ENCODE results near the gene KCNJ13. TPM values are rescaled to one million over a fixed set of nuclear protein-coding genes. Genes with fewer than 3 reads are reported as not detected.

KCNJ13 gene
- total RNA-seq, 5 donors from 2014 or later (not counting 1 experiment from before 2014, with no cell fraction given), result not detected

DNA sequence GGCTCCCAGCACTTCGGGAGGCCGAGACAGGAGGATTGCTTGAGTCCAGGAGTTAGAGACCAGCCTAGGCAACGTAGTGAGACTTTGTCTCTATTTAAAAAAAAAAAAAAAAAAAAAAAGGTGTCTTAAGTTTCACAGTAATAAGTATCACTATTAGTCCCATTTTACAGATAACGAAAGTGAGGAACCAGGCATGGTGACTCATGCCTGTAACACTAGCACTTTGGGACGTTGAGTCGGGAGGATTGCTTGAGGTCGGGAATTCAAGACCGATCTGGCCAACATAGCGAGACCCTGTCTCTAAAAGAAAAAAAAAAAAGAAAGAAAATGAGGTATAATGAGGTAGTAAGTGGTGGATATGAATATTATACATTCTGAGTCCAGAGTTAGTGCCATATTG lies 2.5 kb downstream of the KCNJ13 start:
- Mint-ChIP-seq H3K4me1 (peaks cover 24 to 33% (median 31%) of the 10 kb centered on the region in 3 donors), H3K27me3 (no peaks in the 10 kb centered on the region), H3K36me3 (peaks cover 43% of the 10 kb centered on the region), H3K9me3 (no peaks in the 10 kb centered on the region), H3K27ac (no peak overlapping the region), H3K4me3 (no peak overlapping the region)
- Histone ChIP-seq H3K27ac (ENCODE audit: low read length) (no peak overlapping the region), H3K9me3 (no peaks in the 10 kb centered on the region), H3K4me1 (ENCODE audit: control insufficient read depth in 1 of 2, extremely low read depth in 1 of 2, insufficient read depth in 2 of 2, low read length in 2 of 2) (peaks cover 0 to 4% of the 10 kb centered on the region in 2 experiments), H3K27me3 (replicated peaks in 1 of 2; ENCODE audit: control insufficient read depth in 2 of 2, extremely low read depth in 1 of 2, insufficient read depth in 2 of 2, low read length in 1 of 2) (no peaks in the 10 kb centered on the region), H3K36me3 (ENCODE audit: control insufficient read depth in 2 of 2, extremely low read depth in 1 of 2, insufficient read depth in 1 of 2, low read length in 1 of 2) (peaks cover 0 to 18% of the 10 kb centered on the region in 2 donors), H3K4me3 (ENCODE audit: control insufficient read depth in 1 of 2, extremely low read depth in 1 of 2, low read length in 1 of 2) (no peak overlapping the region)
- ChIA-PET CTCF (no interaction called here), POLR2A (no interaction called here)
- WGBS (ENCODE audit: insufficient coverage), result 73% methylated on average over 5 of the region's 9 CpGs
- DNase-seq (no peak), ATAC-seq (replicated peaks in 1 of 4) (no peak)

DNA sequence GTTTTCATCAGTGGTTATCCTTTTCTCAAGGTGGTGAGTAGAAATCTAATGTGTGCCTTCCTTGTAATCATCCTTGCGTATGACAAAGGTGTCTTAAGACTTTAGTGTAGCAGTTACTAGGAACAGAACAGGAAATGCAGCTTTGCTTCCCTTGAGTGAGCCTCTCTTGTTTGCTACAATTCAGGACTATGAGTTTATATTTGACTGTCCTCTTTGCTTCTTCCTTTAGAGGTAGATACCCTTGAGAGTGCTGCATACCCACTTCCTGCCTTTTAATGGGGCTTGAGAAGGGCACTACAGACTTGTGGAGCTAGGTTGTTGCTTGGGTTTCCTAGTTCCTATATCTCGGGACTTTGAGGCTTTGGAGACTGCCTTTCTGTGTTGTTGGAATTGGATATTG lies 3.8 kb downstream of the KCNJ13 start:
- peak; percentile 46 to 79 (median 56) for ATAC-seq (replicated peaks in 1 of 4)
- Mint-ChIP-seq H3K9me3 (no peaks in the 10 kb centered on the region), H3K4me1 (peaks cover 24 to 33% (median 31%) of the 10 kb centered on the region in 3 donors), H3K4me3 (no peak overlapping the region), H3K36me3 (peaks cover 47% of the 10 kb centered on the region), H3K27ac (peak overlapping the region; percentile 21 to 73), H3K27me3 (no peaks in the 10 kb centered on the region)
- Histone ChIP-seq H3K27ac (ENCODE audit: low read length) (no peak overlapping the region), H3K36me3 (ENCODE audit: control insufficient read depth in 2 of 2, extremely low read depth in 1 of 2, insufficient read depth in 1 of 2, low read length in 1 of 2) (peaks cover 0 to 26% of the 10 kb centered on the region in 2 donors), H3K4me1 (ENCODE audit: control insufficient read depth in 1 of 2, extremely low read depth in 1 of 2, insufficient read depth in 2 of 2, low read length in 2 of 2) (peaks cover 0 to 4% of the 10 kb centered on the region in 2 experiments), H3K4me3 (ENCODE audit: control insufficient read depth in 1 of 2, extremely low read depth in 1 of 2, low read length in 1 of 2) (no peak overlapping the region), H3K27me3 (replicated peaks in 1 of 2; ENCODE audit: control insufficient read depth in 2 of 2, extremely low read depth in 1 of 2, insufficient read depth in 2 of 2, low read length in 1 of 2) (no peaks in the 10 kb centered on the region), H3K9me3 (no peaks in the 10 kb centered on the region)
- peak in 1 of 35 experiments; percentile 17 for DNase-seq
- CTCF ChIA-PET, result no interaction called here
- WGBS (ENCODE audit: insufficient coverage), result no CpG with 5 or more reads among the region's 2 CpGs
- POLR2A ChIA-PET, result no interaction called here

DNA sequence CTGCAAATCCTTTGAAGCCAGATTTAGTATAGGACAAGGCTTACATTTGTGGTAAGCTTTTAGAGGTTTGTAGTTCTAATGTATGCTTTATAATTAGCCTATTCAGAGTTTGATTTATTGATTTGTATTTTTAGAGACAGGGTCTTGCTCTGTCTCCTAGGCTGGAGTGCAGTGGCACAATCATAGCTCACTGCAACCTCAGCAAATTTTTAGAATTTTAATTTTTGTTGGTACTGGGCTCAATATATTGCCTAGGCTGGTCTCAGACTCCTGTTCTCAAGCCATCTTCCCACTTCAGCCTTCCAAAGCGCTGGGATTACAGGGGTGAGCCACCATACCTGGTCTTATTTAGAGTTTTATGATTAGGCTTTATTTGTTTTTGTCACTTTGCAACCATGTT lies 4.5 kb downstream of the KCNJ13 start:
- peak overlapping the region; percentile 7 to 73 for H3K27ac Mint-ChIP-seq
- WGBS (ENCODE audit: insufficient coverage), result no CpG with 5 or more reads among the region's 1 CpG
- no peaks in the 10 kb centered on the region for H3K9me3 Mint-ChIP-seq
- H3K36me3 ChIP-seq (ENCODE audit: control insufficient read depth in 2 of 2, extremely low read depth in 1 of 2, insufficient read depth in 1 of 2, low read length in 1 of 2), result peaks cover 0 to 22% of the 10 kb centered on the region in 2 donors
- no peaks in the 10 kb centered on the region for H3K9me3 ChIP-seq
- H3K4me1 ChIP-seq (ENCODE audit: control insufficient read depth in 1 of 2, extremely low read depth in 1 of 2, insufficient read depth in 2 of 2, low read length in 2 of 2), result peaks cover 0 to 4% of the 10 kb centered on the region in 2 experiments
- H3K27ac ChIP-seq (ENCODE audit: low read length), result no peak overlapping the region
- CTCF ChIA-PET, result no interaction called here
- no peak overlapping the region for H3K4me3 ChIP-seq (ENCODE audit: control insufficient read depth in 1 of 2, extremely low read depth in 1 of 2, low read length in 1 of 2)
- H3K27me3 ChIP-seq (replicated peaks in 1 of 2; ENCODE audit: control insufficient read depth in 2 of 2, extremely low read depth in 1 of 2, insufficient read depth in 2 of 2, low read length in 1 of 2), result no peaks in the 10 kb centered on the region
- no peaks in the 10 kb centered on the region for H3K27me3 Mint-ChIP-seq
- no peak for ATAC-seq (replicated peaks in 1 of 4)
- H3K4me1 Mint-ChIP-seq, result peaks cover 24 to 33% (median 31%) of the 10 kb centered on the region in 3 donors
- POLR2A ChIA-PET, result no interaction called here
- no peak overlapping the region for H3K4me3 Mint-ChIP-seq
- H3K36me3 Mint-ChIP-seq, result peaks cover 51% of the 10 kb centered on the region
- DNase-seq, result no peak

DNA sequence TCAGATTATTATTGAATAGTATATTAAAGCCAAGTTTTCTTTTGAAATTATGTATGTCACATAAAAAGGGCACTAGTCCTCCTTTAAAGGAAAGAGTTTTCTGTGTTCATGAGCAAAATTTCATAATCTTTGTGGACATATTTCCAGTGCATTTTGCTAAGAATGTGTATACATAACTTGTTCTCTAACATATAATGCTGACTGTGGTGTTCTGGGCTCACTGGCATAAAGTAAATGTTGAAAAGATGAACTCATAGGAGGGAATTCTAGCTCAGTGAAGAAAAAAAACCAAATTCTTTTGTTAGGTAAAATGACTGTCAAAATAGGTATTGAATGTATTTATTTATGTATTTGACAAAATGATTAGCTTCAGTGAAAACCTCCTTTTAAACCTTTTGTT lies 6.2 kb downstream of the KCNJ13 start:
- POLR2A ChIA-PET, result interaction anchor here in 1 of 2 donors (0.7 kb wide), 1 partner anchor 1188 kb away, joined by 3 read pairs; no protein-coding TSS in a partner anchor
- H3K36me3 ChIP-seq (ENCODE audit: control insufficient read depth in 2 of 2, extremely low read depth in 1 of 2, insufficient read depth in 1 of 2, low read length in 1 of 2), result peaks cover 0 to 29% of the 10 kb centered on the region in 2 donors

DNA sequence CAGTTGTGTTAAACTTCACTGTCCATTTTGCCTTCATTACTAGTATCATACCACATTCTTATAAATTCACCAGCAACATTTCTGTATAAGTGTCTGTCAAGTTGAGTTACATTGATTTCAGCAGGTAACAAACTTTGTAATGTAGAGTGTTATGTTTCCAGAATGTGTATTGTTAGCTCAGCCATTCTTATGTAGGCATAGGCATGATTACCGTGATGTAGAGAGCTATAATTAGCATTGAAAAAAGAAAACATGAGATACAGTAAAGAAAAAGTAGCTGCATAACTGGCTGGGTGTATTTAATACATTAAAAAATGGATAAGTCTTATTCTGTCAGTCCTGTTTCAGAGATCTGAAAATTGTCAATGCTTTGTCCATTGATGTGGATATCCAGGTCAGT lies 8.5 kb downstream of the KCNJ13 start:
- WGBS (ENCODE audit: insufficient coverage), result 100% methylated on average over 1 of the region's 1 CpG
- POLR2A ChIA-PET, result interaction anchor here in 1 of 2 donors (0.6 to 0.7 kb wide), 2 partner anchors 500 to 1419 kb away, joined by 4 to 5 read pairs; no protein-coding TSS in a partner anchor
- DNase-seq (no peak), ATAC-seq (replicated peaks in 1 of 4) (no peak)
- Histone ChIP-seq H3K36me3 (ENCODE audit: control insufficient read depth in 2 of 2, extremely low read depth in 1 of 2, insufficient read depth in 1 of 2, low read length in 1 of 2) (peaks cover 0 to 47% of the 10 kb centered on the region in 2 donors), H3K27ac (ENCODE audit: low read length) (no peak overlapping the region), H3K9me3 (no peaks in the 10 kb centered on the region), H3K4me1 (ENCODE audit: control insufficient read depth in 1 of 2, extremely low read depth in 1 of 2, insufficient read depth in 2 of 2, low read length in 2 of 2) (peaks cover 0 to 4% of the 10 kb centered on the region in 2 experiments), H3K4me3 (ENCODE audit: control insufficient read depth in 1 of 2, extremely low read depth in 1 of 2, low read length in 1 of 2) (no peak overlapping the region), H3K27me3 (replicated peaks in 1 of 2; ENCODE audit: control insufficient read depth in 2 of 2, extremely low read depth in 1 of 2, insufficient read depth in 2 of 2, low read length in 1 of 2) (no peaks in the 10 kb centered on the region)
- Mint-ChIP-seq H3K36me3 (peaks cover 65% of the 10 kb centered on the region), H3K4me1 (peaks cover 20 to 26% (median 24%) of the 10 kb centered on the region in 3 donors), H3K4me3 (no peak overlapping the region), H3K27ac (no peak overlapping the region), H3K27me3 (no peaks in the 10 kb centered on the region), H3K9me3 (no peaks in the 10 kb centered on the region)
- CTCF ChIA-PET, result interaction anchor here in 1 of 2 donors (1.0 kb wide), 1 partner anchor 16 kb away, joined by 3 read pairs; no protein-coding TSS in a partner anchor

More for the DNA sequence above, 6.2 kb downstream of the KCNJ13 start:
- CTCF ChIA-PET, result no interaction called here
- H3K36me3 Mint-ChIP-seq, result peaks cover 53% of the 10 kb centered on the region
- no peak overlapping the region for H3K4me3 Mint-ChIP-seq
- DNase-seq (no peak), ATAC-seq (replicated peaks in 1 of 4) (no peak)
- no peak overlapping the region for H3K4me3 ChIP-seq (ENCODE audit: control insufficient read depth in 1 of 2, extremely low read depth in 1 of 2, low read length in 1 of 2)
- no peak overlapping the region for H3K27ac ChIP-seq (ENCODE audit: low read length)
- peaks cover 24 to 33% (median 31%) of the 10 kb centered on the region in 3 donors for H3K4me1 Mint-ChIP-seq
- H3K27me3 Mint-ChIP-seq, result no peaks in the 10 kb centered on the region
- H3K9me3 Mint-ChIP-seq, result no peaks in the 10 kb centered on the region
- no peaks in the 10 kb centered on the region for H3K27me3 ChIP-seq (replicated peaks in 1 of 2; ENCODE audit: control insufficient read depth in 2 of 2, extremely low read depth in 1 of 2, insufficient read depth in 2 of 2, low read length in 1 of 2)
- no peaks in the 10 kb centered on the region for H3K9me3 ChIP-seq
- peaks cover 0 to 4% of the 10 kb centered on the region in 2 experiments for H3K4me1 ChIP-seq (ENCODE audit: control insufficient read depth in 1 of 2, extremely low read depth in 1 of 2, insufficient read depth in 2 of 2, low read length in 2 of 2)
- H3K27ac Mint-ChIP-seq, result no peak overlapping the region

DNA sequence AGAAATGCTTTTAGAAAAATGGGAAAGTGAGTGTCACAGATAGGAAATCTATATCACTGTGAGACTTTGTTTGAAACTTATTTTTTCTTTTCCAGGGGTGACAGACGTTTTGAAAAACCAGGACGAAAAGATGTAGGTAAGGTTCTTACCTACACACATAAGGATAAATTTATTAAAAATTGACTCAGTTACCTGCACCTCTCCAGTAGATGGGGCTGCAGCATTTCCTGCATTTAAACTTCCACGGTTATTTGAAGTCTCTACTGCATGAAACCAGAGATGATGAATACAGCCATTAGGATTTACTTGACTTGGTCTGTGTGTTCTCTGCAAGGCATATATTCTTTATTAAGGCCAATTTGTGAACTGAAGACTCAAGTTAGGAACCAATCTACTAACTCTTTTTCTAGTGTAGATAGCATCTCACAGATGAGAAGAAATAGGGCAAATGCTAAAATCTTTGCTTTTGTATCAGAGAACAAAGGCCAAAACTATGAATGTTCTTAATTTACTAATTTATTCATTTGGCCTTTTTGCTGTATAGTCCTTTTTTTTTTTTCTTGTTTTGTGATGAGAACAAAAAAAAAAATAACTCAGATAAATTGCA lies 15.0 kb downstream of the KCNJ13 start:
- H3K9me3 Mint-ChIP-seq, result no peaks in the 10 kb centered on the region
- no CpG with 5 or more reads among the region's 3 CpGs for WGBS (ENCODE audit: insufficient coverage)
- no peaks in the 10 kb centered on the region for H3K9me3 ChIP-seq
- no peak overlapping the region for H3K27ac ChIP-seq (ENCODE audit: low read length)
- no peak overlapping the region for H3K27ac Mint-ChIP-seq
- peaks cover 8 to 19% (median 17%) of the 10 kb centered on the region in 3 donors for H3K4me1 Mint-ChIP-seq
- no peaks in the 10 kb centered on the region for H3K27me3 ChIP-seq (replicated peaks in 1 of 2; ENCODE audit: control insufficient read depth in 2 of 2, extremely low read depth in 1 of 2, insufficient read depth in 2 of 2, low read length in 1 of 2)
- H3K36me3 Mint-ChIP-seq, result peaks cover 48% of the 10 kb centered on the region
- peak in 3 of 4 experiments; percentile 36 to 53 (median 48) for ATAC-seq (replicated peaks in 1 of 4)
- DNase-seq, result peak in 29 of 35 experiments; percentile 6 to 60 (median 26)
- ChIA-PET POLR2A (no interaction called here), CTCF (interaction anchor here in 1 of 2 donors (0.7 kb wide), 2 partner anchors 45 to 657 kb away, joined by 3 read pairs; no protein-coding TSS in a partner anchor)
- no peak overlapping the region for H3K4me3 Mint-ChIP-seq
- H3K4me3 ChIP-seq (ENCODE audit: control insufficient read depth in 1 of 2, extremely low read depth in 1 of 2, low read length in 1 of 2), result no peak overlapping the region
- peaks cover 0 to 46% of the 10 kb centered on the region in 2 donors for H3K36me3 ChIP-seq (ENCODE audit: control insufficient read depth in 2 of 2, extremely low read depth in 1 of 2, insufficient read depth in 1 of 2, low read length in 1 of 2)
- peaks cover 4 to 5% of the 10 kb centered on the region in 2 experiments for H3K4me1 ChIP-seq (ENCODE audit: control insufficient read depth in 1 of 2, extremely low read depth in 1 of 2, insufficient read depth in 2 of 2, low read length in 2 of 2)
- no peaks in the 10 kb centered on the region for H3K27me3 Mint-ChIP-seq
